GM19035 (cell line): ENCODE measurements around the gene RFX6.

Experiments
- ATAC-seq: cut with Tn5 transposase; IDR thresholded peaks from one replicate; pipeline ENCODE4 v1.9.1; 2021; ENCODE audit not compliant: unreplicated experiment

The RFX6 gene

DNA sequence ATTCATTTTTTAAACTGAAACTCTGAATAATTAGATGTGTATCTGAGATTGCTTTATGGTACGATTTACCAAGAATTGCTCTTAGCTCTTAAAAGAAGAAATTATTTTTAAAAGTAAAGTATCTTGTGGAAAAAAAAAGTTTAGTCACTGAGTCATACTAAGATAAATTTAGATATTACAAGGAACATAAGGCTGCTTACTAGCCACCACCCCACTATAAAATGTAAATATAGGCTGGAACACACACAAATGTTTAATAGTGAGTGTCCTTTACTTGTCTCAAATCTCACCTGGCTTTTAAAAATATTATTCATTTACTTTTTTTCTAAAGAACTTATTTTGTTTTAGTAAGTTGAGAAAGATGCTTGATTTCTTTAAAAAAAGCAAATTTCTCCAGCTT lies 17.6 kb downstream of the RFX6 start:
- ATAC-seq, result no peak

- ATAC-seq, result no peak
Observed at GRCh38 chr6:116895935-116896334, 18.9 kb downstream of the RFX6 start.

DNA sequence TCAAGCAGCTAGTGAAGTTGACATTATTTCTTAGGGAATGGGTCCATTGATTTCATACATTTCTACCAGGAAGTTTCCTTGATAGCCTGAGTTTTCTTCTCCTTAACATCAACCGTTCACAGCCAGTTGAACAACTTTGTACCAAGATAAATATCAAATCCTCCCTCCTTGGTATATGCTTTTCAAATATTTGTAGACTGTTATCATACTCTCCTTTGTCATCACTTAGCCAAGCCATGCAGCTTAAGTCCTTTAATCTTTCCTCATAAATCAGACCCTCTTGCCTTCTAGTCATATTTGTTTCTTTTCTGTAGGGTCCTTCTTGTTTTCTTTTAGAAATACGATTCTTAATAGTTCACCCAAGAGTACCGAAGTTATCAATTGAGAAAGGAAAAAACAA lies 25.6 kb downstream of the RFX6 start:
- no peak for ATAC-seq

GRCh38 chr6:116922853-116923548 lies 46.0 kb downstream of the RFX6 start:
- no peak for ATAC-seq

- no peak for ATAC-seq
Observed at GRCh38 chr6:116924245-116924644, 47.2 kb downstream of the RFX6 start.

DNA sequence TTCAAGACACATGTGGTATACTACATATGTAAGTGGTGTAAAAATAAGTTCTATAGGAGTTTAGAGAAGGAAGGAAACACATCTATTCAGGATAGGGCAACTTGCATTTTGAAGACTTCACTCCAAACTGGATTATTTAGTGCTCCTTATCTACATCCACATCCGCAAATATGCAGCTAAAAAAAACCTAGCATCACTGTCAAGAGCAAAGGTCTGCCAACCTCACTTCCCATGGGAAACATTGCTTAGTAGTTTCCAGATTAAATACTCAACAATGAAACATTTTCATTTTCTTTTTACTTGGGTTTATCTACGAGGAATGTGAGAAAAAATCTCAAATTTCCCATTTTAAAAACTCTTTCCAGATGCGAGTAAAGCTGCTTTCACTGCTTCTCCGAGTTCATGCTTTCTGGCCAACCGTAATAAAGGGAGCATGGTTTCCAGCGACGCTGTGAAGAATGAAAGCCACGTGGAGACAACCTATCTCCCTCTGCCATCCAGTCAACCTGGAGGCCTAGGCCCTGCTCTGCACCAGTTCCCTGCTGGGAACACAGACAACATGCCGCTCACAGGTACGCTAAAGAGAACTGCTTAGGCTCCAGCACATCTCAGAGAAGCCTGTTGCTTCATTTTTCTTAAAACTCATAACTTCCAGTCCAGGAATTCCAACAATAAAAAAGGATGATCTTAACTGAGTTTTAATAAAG lies 48.2 kb downstream of the RFX6 start:
- no peak for ATAC-seq

GRCh38 chr6:116928677-116929076 lies 51.6 kb downstream of the RFX6 start:
- no peak for ATAC-seq

DNA sequence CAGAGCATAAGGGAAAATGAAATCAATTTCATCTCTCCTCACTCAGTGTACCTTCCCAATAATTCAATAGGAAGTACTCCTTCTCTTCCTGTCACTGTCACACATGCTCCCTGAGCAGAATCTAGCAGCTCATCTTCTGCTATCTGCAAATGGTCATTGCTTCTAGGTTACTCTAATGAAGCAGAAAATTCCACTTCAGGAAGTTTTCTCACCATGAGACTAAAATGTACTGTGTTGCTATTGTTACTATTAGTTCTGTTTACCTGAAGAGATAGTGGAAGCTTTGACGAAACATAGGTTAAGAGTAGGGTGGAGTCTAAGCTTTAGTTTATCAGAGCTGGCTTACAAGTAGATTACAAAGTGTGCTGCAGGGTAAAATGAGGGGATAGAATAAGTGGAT lies 52.8 kb downstream of the RFX6 start:
- no peak for ATAC-seq

DNA sequence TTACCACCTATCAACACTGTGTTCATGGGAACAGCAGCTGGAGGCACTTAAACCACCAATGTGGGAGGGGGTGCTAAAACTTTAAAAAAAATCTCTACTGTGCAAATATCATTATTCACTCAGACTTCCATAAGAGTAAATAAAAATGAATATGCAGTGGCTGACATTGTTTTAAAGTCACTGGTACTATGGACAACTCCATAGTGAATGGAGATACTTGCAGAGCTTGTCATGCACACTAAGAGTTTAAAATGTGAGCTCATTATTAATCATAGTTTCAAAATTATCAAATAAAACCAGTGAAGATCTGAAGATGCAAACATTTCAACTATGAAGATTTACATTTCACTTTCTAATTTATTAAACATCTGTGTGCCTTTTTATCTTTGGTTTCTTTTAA lies 54.4 kb downstream of the RFX6 start:
- no peak for ATAC-seq

DNA sequence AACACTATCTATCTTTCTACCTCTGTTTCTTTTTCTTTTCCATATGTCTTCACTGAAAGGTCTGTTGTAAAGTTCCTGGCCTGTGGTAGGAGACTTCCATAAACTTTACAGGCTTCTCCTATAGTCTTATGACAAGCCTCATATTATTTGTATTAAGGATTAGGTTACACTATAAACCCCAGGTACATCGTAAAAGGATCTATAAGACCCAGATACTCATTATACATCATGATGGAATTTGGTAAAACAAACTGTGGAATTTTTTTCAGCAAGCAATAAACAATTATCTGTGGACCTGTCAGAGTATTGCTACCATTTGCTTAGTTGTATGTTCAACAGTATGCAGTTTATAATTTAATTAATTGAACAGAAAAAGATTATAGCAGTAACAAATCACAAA lies 55.5 kb downstream of the RFX6 start:
- ATAC-seq, result no peak

DNA sequence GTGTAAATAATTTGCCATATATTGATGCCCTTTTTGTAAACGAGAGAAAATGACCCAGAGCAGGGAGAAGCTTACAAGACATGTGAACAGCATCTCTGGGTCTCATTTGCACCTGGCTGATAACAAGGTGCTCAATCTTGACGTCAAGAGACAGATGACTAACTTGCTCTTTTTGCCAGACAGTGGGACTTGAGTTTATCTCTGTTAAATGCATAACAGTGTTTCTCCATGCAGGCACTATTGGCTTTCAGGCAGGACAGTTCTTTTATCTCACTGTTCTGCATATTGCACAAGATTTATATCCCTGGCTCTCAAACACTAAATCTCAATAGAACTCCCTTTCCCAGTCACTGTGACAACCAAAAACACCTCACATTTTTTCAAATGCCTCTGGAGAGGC lies 56.4 kb downstream of the RFX6 start:
- no peak for ATAC-seq

DNA sequence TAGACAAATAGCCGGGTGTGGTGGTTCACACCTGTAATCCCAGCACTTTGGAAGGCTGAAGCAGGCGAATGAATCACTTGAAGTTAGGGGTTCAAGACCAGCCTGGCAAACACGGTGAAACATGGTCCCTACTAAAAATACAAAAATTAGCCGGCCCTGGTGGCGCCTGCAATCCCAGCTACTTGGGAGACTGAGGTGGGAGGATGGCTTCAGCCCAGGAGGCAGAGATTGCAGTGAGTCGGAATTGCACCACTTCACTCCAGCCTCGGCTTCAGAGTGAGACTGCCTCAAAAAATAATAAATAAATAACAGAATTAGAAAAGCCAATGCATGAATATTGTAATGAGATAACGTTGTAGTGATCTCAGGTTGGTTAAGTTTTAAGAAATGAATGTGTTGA lies 61.3 kb downstream of the RFX6 start:
- no peak for ATAC-seq

- ATAC-seq, result no peak
Observed at GRCh38 chr6:116941727-116942126, 64.7 kb downstream of the RFX6 start.

DNA sequence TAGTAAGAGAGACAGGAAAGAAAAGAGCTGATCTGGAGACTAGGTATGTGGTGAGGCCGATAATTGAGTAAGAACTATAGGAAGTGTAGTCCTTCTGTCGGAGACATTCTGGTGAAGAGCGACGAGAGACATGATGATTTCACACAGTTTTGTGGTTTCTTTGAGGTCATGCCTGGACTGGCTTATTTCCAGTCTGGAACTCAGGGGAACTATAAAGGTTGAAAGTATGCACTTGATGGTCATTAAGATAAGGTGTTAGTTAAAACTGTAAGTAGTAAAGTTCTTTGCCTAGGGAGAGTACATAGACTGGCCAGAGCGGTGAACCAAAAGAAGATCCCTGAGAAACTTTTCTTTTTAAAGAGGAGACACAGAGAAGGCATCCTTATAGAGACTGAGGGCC lies 68.8 kb downstream of the RFX6 start:
- no peak for ATAC-seq

DNA sequence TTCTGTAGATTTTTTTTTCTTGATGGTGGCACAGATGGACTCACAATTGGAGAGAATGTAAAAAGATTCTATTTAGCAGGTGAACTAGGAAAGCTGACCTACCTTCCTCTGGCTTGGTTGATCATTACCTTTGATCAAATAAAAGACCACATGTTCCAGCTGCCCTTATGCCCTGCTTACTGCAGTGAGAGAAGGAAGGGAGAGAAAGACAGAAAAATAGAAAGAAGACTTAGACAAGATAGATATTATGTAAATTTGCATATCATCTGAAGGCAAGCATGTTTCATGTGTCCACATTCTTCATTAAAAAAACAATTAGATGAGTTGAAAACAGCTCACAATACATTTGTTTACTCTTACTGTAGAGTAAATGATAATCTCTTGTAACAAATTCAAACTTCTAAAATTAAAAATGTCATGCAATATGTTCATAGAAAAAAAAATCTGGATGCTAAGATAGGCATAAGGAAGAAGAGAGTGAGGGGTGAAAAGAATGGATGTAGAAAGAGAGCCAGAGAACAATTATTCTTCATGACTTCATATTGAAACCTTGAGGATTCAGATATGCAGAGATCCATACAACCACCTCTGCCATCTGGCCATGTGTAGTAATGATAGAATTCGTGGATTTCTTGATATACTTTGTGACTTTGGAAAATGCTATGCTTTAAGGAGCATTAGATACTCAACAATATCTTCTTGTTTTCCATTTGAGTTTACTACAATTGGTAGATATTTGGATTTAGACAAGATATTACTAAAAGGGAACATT lies 71.7 kb downstream of the RFX6 start:
- ATAC-seq, result no peak

DNA sequence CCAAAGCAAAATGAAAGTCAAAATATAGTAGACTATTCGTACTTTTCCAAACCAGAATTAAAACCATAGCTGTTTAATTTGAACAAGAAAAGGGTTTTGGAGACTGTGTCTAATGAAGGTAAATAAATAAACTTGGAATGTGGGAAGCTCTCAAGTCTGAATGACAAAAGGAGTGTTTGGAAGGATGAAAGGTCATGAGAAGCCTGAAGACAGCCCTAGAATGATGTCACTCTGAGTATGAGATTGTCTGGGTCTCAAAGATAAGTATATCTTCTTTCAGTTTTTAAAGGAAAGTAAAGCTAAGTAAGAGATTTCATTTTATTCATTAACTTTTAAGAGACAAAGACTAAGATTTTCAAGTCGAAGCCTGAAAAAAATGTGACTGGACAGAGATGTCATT lies 72.9 kb downstream of the RFX6 start:
- ATAC-seq, result no peak

DNA sequence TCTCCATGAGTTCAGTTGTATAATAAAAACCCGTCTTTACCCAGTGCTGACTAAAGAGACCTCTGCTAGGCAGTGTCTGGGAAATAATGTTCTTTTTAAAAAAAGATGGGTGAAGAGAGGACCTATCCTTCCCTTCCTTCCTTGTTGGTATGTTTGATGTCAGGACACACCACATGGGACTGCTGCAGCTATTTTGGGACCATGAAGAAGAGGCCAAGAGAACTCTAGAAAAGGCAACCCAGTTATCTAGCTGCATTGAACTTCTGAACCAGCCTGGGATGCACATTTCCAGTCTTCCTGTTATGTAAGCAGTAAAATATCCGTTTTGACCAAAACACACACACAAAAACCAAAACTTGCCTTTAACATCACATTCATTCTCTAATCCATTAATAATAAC lies 77.3 kb downstream of the RFX6 start:
- ATAC-seq, result no peak

- ATAC-seq, result no peak
Observed at GRCh38 chr6:116954938-116955337, 77.9 kb downstream of the RFX6 start.

GRCh38 chr6:116955773-116956172 lies 78.7 kb downstream of the RFX6 start:
- no peak for ATAC-seq

DNA sequence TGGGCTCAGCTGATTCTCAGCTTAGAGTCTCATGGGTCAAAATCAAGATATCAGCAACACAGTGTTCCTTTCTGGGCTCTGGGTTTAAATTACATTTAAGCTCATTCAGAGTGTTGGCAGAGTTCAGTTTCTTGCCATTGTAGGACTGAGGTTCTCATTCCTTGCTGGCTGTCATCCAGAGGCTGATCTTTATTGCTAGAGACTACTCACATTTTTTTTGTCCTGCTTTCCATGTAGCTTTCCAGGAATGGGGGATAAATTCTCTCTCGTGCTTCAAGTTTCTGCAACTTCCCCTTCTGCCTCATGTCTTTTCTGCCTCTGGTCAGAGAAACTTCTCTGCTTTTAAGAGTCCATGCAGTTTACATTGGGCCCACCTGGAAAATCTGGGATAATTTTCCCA lies 86.9 kb downstream of the RFX6 start:
- ATAC-seq, result no peak

DNA sequence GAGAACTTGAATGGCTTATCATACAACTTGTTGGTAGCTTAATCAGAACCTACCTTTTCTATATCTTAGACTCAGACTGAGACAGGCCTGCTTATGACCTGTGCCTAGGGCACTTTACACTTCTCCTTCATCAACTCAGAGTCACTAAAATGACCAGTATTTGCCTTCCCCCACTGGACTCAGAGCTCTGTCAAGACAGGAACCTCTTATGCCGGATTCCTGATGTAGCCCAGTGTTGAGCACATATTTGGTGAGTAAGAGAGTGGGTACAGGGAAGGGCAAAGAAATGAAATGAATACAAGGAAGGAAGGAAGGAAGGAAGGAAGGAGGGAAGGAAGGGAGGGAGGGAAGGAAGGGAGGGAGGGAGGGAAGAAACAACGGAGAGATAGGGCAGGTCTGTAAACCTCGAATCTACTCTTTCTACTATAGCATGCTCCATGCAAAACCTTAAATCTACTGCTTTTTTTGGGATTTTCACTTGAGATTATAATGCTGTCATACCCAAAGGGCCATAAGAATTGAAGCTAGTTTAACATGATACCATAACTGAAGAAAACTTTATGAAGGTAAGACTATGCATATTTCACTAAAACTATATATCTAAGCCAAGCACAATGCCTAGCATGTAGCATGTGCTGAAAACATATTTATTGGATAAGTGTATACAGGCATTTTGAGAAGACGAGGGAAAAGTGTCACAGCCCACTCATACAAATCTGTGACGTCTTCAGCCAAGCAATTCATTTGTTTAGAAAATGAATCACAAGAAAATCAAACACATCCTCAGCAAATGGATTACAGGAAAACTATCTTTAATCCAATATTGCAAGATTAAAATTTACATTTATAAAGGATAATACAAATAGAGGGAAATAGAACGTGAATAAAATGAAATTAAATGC lies 89.9 kb downstream of the RFX6 start:
- no peak for ATAC-seq
